ENCODE measurements around the gene MAPK13. TPM values are rescaled to one million over a fixed set of nuclear protein-coding genes. Genes with fewer than 3 reads are reported as not detected.

Gene MAPK13
- total RNA-seq (2014; rRNA removed; shearing (Covaris generic)), result 101 and 103 TPM in 2 replicates

DNA sequence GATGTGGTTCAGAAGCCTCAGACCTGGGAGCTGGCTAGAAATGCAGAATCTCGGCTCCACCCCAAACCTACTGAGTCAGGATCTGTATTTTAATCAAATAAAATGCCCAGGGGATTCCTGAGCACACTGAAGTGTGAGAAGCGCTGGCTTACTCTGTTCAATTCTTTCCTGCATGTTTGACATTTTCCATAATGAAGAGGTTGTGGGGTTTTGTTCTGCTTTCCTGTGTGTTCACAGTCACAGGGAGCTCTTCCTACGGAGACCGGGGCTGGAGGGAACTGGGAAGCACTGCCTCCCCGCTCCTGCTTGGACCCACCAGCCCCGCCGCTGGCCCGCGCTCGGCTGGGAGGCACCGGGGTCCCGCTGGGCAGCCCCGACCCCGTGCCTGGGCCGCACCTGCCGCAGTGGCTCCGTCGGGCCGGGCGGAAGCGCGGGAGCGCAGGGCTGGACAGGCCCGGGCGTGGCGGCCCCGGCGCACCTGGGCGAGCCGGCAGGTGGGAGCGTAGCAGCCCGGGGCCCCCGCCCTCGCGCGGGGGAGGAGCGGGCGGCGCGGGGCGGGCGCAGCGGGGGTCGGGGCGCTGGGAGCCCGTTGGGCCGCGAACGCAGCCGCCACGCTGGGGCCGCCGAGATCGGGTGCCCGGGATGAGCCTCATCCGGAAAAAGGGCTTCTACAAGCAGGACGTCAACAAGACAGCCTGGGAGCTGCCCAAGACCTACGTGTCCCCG lies at the start of gene MAPK13:
TSS of gene MAPK13 (plus strand) at position 573 of the 726 bp plus-strand sequence. CDS start at position 643, 70 bp downstream.
- peak; percentile 60 for DNase-seq (ENCODE audit: low spot score)

DNA sequence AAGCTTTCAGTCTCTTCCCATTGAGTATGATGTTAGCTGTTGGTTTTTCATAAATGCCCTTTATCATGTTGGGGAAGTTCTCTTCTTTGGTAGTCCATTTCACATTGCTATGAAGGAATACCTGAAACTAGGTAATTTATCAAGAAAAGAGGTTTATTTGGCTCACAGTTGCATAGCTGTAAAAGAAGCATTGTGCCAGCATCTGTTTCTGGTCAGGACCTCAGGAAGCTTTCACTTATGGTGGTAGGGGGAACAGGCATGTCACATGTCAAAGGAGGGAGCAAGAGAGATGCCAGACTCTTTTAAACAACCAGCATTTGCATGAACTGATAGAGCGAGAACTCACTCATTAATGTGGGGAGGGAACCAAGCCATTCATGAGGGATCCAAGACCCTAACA lies 48.0 kb upstream of the MAPK13 start:
- DNase-seq (ENCODE audit: low spot score), result no peak

DNA sequence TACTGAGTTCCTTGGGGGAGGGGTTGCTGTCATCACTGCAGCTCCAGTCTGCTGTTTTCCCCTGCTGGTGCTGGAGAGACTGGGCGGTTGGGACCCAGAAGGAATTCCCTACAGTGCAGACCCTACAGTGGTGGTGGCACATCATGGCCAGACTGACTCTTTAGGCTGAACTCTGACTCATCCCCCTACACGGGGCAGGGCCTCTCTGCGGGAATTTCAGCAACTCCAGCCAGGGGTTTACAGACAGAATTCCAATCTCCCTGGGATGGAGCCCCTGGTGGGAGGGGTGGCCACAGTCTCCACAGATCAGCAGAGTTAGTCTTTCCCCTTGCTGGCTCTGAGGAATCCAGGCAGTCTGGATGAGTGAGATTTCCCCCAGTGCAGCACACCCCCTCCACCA lies 46.9 kb upstream of the MAPK13 start:
- DNase-seq (ENCODE audit: low spot score), result no peak

DNA sequence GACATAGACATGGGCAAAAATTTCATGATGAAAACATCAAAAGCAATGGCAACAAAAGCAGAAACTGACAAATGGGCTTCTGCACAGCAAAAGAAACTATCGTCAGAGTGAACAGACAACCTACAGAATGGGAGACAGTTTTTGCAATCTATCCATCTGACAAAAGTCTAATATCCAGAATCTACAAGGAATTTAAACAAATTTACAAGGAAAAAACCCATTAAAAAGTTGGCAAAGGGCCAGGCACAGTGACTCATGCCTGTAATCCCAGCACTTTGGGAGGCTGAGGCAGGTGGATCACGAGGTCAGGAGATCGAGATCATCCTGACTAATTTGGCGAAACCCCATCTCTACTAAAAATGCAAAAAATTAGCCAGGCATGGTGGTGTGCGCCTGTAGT lies 42.1 kb upstream of the MAPK13 start:
- peak; percentile 31 for DNase-seq (ENCODE audit: low spot score)

DNA sequence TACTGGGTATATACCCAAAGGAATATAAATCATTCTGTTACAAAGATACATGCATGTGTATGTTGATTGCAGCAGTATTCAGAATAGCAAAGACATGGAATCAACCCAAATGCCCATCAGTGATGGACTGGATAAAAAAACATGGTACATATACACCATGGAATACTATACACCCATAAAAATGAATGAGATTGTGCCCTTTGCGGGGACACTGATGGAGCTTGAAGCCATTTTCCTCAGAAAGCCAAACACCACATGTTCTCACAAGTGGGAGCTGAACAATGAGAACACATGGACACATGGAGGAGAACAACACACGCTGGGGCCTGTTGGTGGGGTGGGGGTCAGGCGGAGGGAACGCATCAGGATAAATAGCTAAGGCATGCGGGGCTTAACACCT lies 41.3 kb upstream of the MAPK13 start:
- DNase-seq (ENCODE audit: low spot score), result no peak

DNA sequence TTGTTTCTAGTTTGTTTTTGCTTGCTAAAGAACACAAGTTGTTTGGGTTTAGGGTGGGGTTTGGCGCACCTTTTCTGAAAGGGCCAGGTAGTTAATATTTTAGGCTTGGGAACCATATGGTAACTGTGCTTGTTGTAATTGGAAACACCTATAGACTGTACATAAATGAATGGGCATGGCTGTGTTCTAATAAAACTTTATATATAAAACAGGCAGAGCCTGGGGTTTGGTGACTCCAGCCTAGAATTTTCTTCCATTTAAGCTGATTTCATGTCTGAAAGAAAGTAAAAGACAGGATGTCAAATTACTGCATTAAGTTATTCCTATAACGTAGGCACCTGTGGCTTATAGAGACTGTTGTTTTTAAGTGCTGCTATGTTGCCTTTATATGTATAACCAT lies 36.1 kb upstream of the MAPK13 start:
- no peak for DNase-seq (ENCODE audit: low spot score)

DNA sequence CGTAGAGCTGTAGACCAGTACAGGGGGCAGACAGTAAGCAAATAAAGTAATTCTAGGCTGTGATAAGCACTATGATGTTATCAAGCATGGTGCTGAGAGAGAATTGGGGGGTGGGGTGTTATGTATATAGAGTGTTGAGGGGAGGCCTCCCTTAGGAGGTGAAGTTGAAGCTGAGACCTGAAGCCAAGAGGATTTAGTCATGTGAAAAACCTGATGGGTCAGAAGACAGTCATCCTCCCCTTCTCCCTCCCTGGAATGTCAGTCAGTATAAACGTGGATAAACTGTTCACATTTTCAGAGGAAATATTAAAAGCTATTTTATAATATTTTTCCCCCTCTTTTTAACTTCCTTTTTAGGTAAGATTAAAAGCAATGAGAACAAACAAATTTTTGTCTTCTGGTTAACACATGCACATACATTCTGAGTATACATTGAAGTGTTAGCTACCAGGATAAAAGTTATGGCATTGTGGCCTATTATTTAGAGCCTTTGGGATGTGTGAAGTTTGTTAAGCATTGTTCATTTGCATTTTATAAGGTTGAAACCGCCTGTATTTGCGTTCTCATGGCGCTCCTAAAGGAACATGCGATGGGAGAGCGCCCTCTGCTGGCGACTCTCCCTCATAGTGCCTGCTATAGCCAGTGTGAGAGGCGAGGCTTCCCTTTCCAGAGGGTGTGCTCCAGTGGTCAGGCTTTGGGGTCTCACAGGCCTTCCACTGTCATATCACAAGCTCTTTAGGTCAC lies 35.4 kb upstream of the MAPK13 start:
- DNase-seq (ENCODE audit: low spot score), result peak; percentile 96

DNA sequence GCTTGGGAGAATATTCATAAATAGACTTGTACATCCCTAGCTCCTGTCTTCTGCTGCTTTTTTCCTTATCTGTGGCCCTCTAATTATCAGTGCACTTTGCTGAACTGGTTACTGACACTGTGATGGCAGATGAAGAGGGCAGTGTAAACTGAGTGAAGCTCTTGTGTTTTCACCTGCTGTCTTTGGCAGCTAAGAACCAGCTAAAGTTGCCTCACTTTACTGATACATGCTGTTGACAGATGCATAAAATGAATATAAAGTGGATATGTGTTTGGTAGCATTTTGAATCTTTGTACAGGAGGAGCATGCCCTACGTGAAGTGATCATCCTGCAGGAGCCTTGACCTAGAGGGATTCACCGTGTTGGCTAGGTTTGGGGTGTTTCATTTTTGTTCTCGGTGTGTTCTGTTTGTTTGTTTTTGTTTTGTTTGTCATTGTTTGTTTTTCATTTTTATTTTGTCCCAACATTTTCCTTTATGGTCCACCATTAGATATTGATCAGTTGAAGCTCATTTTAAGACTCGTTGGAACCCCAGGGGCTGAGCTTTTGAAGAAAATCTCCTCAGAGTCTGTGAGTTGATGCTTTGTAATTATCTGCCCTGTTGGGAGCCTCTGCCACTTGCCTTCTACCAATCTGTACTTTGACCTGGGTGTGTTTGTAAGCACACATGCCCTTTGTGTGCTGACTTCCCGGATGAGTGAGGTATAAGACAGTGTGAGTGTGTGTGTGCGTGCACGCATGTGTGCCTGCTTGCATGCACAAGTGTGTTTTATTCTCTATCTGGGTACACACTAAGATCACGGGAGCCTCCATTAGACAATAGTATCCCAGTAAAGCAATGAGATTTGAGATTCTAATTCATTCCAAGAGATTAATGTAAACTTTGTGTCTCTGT lies 34.6 kb upstream of the MAPK13 start:
- DNase-seq (ENCODE audit: low spot score), result peak; percentile 81

DNA sequence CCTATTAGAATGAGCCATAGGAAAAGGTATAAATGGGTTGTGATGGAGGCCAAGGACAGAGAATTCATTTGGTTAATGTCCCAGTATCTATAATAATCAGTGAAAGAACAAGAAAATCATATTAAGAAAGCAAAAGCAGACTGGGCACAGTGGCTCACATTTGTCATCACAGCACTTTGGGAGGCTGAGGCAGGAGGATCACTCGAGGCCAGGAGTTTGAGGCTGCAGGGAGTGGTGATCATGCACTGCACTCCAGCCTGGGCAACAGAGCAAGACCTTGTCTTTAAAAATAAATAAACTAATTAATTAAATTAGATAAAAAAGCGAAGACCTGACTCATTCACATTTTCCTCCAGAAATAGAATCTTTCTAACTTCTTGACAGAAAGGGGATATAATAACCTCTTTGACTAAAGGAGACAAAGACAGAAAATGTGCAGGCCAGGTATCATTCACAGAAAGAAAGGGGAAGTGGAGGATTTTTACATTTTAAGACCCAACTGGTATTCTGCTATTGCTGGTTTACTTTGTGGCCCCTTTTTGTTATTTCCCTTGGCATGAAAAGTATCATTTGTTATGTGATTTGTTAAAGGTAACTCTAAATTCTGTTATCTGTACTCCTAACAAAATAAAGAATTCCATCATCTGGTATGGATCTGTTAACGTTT lies 31.9 kb upstream of the MAPK13 start:
- DNase-seq (ENCODE audit: low spot score), result no peak

DNA sequence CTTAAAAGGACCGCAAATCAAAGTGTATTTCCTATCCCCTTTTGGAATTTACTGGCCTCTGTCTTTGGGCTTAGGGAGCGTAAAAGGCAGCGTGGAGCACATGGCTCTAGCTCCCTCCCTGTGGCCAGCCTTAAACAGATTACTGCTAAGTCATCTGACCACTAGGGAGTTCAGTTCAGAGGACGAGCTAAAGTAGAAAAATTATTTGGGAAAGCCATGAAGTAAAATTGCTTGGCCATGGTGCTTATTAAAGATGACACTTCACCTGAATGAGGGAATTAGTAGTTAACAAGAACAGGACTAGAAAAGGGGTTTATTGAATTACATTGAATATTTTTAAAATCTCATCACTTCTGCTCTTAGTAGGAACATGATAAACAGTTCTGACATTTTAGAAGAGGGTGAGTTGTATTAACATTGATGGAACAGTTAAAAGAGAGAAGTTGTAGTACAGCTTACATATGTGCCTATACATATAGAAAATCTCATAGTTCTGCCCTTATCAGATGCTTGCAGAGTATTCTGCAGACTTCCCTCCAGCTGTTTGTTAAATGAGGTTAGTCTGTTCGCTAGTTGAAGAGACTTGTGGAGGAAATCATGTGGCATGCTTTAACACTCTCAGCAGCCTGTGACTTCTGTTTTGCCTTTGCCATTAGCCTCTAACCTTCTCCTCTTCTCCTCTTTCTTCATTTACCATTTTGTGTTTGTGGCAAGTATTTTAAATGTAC lies 31.2 kb upstream of the MAPK13 start:
- DNase-seq (ENCODE audit: low spot score), result no peak

DNA sequence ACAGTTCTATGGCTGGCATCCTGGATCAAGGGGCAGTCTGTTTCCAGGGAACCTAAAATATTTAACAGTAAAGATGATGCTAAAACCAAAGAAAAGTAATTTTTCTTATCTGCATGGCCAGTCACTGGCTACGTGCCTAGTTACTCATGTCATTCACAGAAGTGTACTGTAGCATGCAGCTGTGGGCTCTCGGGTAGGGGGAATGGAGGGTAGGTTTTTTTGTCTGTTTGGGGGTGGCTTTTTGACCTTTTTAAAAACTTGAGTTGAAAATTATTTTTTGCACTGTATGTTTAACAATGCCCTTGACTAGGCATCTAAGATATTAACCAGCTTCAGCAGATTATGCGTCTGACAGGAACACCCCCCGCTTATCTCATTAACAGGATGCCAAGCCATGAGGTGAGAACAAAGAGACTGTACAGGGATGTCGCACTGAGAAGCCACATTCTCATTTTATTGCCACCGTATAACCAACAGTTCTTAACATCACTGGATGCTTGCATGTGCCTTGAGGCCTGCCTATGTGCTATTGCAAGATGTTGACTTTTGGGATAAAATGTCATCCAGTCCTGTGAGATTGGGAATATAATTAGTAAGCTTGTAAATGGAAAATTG lies 30.3 kb upstream of the MAPK13 start:
- no peak for DNase-seq (ENCODE audit: low spot score)

DNA sequence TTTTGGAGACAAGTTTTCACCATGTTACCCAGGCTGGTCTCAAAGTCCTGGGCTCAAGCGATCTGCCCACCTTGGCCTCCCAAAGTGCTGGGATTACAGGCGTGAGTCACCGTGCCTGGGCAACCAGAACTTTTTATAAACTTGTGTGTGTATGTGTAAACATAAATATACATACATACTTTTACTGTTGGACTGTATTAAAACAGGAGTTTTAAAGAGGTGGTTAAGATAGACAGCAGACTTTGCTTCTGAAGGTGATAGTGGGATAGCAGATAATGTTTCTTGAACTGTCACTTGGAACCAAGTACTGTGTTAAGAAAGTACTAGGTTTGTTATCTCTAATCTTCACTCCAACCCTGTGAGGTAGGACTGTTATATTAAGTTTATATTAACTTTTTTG lies 28.6 kb upstream of the MAPK13 start:
- DNase-seq (ENCODE audit: low spot score), result no peak

DNA sequence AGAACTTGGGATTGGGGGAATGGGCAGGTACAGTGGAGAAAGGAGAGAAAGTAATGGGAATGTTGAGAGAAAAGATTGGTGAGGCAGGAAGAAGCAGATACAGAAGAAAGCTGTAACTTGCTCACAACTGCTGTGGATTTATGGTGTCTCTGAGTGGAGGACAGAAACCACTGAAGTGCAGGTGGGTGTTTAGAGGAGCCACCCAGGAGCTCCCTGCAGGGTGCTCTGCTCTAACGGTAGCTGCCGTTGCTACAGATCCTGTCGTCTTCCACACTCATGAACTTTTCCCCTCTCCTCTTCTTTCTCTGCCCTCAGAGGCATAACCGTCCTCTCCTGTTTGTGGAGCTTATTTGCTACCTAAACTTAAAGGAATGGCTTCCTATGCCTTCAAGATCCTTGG lies 27.5 kb upstream of the MAPK13 start:
- DNase-seq (ENCODE audit: low spot score), result no peak

DNA sequence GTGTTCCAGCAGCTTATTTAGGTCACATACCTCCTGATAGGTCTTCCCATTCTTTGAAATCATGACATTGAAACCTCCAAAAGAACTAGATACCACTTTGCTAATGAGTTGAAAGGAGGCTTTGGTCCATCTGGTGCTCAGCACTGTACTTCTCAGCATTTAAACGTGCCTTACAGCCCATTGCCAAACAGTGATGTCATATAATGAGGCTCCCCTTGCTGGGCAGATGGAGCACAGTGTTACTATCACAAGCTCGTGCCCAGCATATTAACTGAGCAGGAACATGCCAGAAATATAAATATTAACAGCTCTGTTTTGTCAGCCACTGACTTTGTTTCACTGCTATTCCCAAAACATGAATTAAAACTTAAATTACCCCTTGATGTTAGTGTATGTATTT lies 25.5 kb upstream of the MAPK13 start:
- DNase-seq (ENCODE audit: low spot score), result no peak

DNA sequence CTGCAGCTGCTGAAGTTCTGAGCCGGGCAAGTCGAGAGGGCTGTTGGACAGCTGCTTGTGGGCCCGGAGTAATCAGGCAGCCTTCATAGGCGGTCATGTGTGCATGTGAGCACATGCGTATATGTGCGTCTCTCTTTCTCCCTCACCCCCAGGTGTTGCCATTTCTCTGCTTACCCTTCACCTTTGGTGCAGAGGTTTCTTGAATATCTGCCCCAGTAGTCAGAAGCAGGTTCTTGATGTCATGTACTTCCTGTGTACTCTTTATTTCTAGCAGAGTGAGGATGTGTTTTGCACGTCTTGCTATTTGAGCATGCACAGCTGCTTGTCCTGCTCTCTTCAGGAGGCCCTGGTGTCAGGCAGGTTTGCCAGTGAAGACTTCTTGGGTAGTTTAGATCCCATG lies 21.2 kb upstream of the MAPK13 start:
- no peak for DNase-seq (ENCODE audit: low spot score)

DNA sequence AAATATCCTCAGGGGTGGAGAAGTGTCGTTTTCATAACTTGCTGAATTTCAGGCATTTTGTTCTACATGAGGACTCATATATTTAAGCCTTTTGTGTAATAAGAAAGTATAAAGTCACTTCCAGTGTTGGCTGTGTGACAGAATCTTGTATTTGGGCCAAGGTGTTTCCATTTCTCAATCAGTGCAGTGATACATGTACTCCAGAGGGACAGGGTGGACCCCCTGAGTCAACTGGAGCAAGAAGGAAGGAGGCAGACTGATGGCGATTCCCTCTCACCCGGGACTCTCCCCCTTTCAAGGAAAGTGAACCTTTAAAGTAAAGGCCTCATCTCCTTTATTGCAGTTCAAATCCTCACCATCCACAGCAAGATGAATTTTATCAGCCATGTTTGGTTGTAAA lies 20.3 kb upstream of the MAPK13 start:
- DNase-seq (ENCODE audit: low spot score), result no peak

DNA sequence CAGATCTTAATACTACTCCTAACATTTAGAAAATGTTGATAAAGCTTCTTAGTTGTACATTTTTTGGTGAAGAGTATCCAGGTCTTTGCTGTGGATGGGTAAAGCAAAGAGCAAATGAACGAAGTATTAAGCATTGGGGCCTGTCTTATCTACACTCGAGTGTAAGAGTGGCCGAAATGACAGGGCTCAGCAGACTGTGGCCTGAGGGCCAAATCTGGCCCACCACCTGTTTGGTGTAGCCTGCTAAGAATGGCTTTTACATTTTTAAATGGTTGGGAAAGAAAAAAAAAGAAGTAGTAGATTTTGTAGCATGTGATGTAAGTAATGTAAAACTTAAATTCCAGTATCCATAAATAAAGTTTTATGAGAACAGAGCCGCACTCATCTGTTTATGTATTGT lies 19.4 kb upstream of the MAPK13 start:
- DNase-seq (ENCODE audit: low spot score), result no peak

DNA sequence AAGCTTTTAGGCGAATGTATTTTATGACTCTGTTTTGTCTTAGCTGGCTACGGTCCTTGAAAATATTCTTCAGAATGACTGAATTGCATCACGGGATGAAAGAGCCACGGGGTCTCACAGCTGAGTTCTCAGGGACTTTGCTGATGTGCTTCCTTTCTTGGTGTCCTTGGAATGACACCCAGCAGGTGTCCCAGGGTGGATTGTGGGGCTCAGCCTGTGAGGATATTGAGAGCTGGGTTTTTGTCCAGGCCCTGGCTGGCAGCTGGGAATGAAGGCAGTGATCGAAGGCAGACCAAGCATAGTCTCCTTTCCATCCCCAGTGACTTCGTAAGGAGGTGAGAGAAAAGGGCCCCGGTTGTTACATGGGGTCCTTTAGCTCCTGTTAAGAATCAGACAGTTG lies 18.8 kb upstream of the MAPK13 start:
- no peak for DNase-seq (ENCODE audit: low spot score)

DNA sequence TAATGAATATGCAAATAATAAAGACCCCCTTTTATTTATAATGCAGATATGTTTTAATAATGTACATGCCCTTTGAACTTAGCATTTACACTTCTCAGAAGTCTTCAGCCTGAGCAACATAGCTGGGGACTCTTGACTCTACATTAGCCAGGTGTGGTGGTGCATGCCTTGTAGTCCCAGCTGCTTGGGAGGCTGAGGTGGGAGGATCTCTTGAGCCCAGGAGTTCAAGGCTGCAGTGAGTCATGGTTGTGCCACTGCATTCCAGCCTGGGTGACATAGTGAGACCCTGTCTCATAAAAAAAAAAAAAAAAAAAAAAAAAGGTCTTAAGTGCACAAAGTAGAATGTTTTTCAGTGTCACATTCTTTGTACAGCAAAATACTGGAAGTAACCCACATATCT lies 17.3 kb upstream of the MAPK13 start:
- no peak for DNase-seq (ENCODE audit: low spot score)

DNA sequence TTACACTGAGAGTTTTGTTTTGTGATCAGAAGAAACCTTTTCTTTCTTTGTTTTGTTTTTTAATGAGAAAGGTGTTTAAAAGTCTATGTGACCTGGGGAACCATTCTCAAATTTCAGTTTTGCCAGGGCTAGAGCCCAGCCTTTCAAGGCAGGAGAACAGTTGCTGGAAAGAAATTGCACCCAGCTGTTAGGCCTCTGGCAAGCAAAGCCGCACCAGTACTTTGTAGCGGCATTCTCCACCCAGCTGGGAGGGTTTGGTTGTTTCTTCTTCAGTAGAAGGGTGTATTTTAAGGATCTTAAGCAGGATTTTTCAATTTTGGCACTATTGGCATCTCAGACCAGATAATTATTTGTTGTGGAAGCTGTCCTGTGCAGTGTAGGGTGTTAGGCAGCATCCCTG lies 16.6 kb upstream of the MAPK13 start:
- no peak for DNase-seq (ENCODE audit: low spot score)
